Urinary bladder (tissue), 4 donors: ENCODE data around the gene C6orf141. TPM values are rescaled to one million over a fixed set of nuclear protein-coding genes. Genes with fewer than 3 reads are reported as not detected.

Experiments
- DNase-seq: peaks from one replicate; pipeline ENCODE4 v3.0.0-alpha.2; 2015; ENCODE audit errors: extremely low spot score
- H3K27ac ChIP-seq: one replicate; pipeline ENCODE4 v1.5.1; 2013; ENCODE audit warnings: low read depth, mild to moderate bottlenecking, moderate library complexity
- H3K36me3 ChIP-seq: one replicate; pipeline ENCODE4 v1.6.1; 2013; ENCODE audit warnings: mild to moderate bottlenecking, moderate library complexity; ENCODE audit not compliant: insufficient read depth
- H3K4me1 ChIP-seq: one replicate; pipeline ENCODE4 v1.6.1; 2013; ENCODE audit warnings: mild to moderate bottlenecking, moderate library complexity; ENCODE audit not compliant: insufficient read depth
- H3K4me3 ChIP-seq: one replicate; pipeline ENCODE4 v1.5.1; 2013; ENCODE audit warnings: low read depth, low read length
- WGBS: extraction: QIAGEN DNeasy Blood & Tissue Kit; methylation state at CpG from one replicate; pipeline ENCODE4 v1.1.7; 2013; 5-methylcytosine and 5-hydroxymethylcytosine counted together
- polyA plus RNA-seq: library from polyadenylated mRNA; stranded (reverse); fragments of 200-250 nt; gene quantifications from one replicate; pipeline ENCODE4 v1.2.3, GENCODE V29; 2013
- total RNA-seq: library from RNA; depleted of rRNA; stranded (reverse); fragments of >200 nt; gene quantifications from one replicate; pipeline ENCODE4 v1.2.3, GENCODE V29; 2014
- donor health status: healthy with polysubstance abuse.
- donor health status: healthy.

Gene C6orf141
- total and polyA plus RNA-seq, 2 donors = 2.3 to 3.1 TPM

DNA sequence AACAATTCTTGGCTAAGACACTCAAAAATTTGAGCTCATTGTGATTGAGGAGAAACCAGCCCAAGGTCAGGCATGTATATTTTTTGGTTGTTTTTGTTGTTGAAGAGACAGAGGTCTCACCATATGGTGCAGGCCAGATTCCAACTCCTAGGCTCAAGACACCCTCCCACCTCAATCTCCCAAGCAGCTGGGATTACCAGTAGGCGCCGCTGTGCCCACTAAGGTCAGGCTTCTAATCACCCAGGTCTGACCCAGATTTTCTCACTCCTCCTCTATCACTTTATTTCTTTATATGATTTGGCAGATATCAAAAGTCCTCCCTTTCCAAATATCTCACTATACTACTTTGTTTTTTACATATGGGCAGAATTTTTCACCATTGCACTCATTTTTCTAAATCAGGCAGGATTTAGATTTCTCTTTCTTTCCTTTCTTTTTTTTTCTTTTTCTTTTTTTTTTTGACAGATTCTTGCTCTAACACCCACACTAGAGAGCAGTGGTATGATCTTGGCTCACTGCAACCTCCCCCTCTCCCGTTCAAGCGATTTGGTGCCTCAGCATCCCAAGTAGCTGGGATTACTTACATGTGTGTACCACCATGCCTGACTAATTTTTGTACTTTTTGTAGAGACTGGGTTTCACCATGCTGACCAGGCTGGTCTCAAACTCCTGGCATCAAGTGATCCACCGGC lies 1.7 kb upstream of the C6orf141 start:
- 75% methylated on average over 5 of the region's 5 CpGs for WGBS
- no peak for DNase-seq
- Histone ChIP-seq H3K27ac (no peak overlapping the region), H3K4me1 (no peaks in the 10 kb centered on the region), H3K36me3 (no peaks in the 10 kb centered on the region), H3K4me3 (no peak overlapping the region)

DNA sequence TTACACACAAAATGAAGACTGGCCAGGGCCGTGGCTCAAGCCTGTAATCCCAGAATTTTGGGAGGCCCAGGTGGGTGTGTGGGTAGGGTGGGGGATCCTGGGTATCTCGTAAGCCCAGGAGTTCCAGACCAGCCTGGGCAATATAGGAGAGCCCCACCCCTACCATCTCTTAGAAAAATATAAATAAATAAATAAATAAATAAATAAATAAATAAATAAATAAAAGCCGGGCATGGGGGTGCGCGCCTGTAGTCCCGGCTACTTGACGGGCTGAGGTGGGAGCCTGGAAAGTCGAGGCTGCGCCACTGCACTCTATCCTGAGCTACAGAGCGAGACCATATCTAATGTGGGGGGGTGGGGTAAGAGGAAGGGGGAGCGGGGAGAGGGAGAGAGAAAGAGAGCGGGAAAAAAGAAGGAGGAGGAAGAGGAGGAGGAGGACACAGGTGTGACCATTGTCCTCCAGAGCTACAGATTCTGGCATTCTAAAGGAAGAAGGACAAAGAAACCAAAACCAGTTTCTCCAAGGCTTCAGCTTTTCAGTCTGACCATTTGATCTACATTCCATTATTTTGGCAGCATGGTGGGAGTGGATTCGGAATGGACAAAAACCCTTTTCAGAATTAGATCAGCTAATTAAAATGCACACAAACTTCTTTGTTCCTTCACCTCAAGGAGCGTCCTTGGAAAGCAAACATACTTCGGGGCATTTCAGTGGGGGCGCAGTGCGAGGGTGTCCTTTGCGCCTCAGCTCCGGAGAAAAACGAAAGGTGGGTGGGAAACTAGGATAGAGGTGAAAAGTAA lies 577 bp upstream of the C6orf141 start:
- DNase-seq = no peak
- WGBS = 24% methylated on average over 20 of the region's 20 CpGs
- no peak overlapping the region for H3K27ac ChIP-seq
- H3K36me3 ChIP-seq = no peaks in the 10 kb centered on the region
- peak overlapping the region; percentile 13 for H3K4me3 ChIP-seq
- no peaks in the 10 kb centered on the region for H3K4me1 ChIP-seq

DNA sequence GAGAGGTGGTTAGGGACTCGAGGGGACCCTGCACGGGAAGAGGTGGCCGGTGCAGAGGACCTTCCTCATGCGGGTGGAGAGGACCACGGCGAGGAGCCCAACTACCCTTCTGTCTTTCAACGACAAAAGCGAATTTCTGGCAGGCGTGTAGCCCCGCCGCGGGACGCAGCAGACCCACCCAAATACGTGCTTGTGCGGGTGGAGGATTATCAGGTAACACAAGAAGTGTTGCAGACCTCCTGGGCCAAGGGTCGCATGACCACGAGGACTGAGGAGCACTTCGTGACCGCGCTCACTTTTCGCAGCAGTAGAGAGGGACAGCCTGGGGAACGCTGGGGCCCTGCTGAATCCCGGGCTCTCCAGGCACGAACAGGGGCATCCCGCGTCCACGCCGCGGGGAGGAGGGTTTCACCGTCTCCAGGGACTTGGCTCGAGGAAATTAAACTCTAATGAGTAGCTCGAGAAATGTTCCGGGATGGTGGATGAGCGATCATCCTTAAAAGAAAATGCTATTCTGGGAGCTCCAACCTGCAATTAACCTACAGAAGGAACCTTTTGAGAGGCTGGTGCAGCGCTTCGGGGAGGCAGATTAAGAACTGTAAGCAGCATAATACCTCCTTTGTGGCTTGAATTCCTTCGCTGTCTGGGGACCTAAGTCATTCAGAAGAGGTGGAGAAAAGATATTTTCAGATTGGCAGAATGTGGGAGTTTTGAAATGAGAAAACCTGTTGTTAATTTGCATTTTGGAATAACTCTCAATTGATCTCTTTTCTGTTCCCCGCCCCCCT lies 804 bp downstream of the C6orf141 start:
- no peak for DNase-seq
- WGBS = under 1% methylated on average over 38 of the region's 38 CpGs
- Histone ChIP-seq H3K4me1 (no peaks in the 10 kb centered on the region), H3K27ac (no peak overlapping the region), H3K36me3 (no peaks in the 10 kb centered on the region), H3K4me3 (peak overlapping the region; percentile 13)

DNA sequence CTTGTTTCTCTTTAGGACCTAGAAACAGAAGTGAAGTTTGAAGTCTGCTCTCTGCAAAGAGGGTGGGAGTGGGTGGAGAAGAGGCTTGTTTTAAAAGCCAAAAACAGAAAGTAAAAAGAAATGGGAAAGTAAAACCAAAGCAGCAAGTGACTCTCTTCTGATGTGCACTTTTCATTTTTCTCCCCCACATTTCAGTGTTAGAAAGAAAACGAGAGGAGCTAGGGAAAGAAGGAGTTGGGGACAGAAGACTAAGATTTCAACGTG lies 1.3 kb downstream of the C6orf141 start:
- Histone ChIP-seq H3K4me3 (peak overlapping the region; percentile 13), H3K4me1 (no peaks in the 10 kb centered on the region), H3K36me3 (no peaks in the 10 kb centered on the region), H3K27ac (no peak overlapping the region)
- WGBS = 23% methylated on average over 2 of the region's 2 CpGs
- no peak for DNase-seq

DNA sequence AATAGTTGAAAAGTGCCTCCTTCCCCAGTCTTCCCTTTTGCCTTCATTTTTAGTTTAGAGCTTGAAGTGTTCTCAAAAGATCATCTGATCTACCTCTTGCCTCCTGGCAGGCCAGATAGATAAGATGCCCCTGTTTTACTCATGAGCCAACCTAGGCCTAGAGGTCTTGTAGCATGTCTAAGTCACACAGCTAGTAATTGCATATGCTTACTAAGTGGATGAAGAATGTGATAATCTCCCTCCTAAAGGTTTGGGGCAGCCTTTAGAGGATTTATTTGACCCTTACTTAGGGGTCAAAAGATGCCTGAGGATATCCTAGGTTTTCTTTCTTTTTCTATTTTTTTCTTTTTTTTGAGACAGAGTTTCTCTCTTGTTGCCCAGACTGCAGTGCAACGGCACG lies 2.1 kb downstream of the C6orf141 start:
- Histone ChIP-seq H3K36me3 (no peaks in the 10 kb centered on the region), H3K4me3 (no peak overlapping the region), H3K4me1 (no peaks in the 10 kb centered on the region), H3K27ac (no peak overlapping the region)
- 73% methylated on average over 2 of the region's 2 CpGs for WGBS
- DNase-seq = no peak

DNA sequence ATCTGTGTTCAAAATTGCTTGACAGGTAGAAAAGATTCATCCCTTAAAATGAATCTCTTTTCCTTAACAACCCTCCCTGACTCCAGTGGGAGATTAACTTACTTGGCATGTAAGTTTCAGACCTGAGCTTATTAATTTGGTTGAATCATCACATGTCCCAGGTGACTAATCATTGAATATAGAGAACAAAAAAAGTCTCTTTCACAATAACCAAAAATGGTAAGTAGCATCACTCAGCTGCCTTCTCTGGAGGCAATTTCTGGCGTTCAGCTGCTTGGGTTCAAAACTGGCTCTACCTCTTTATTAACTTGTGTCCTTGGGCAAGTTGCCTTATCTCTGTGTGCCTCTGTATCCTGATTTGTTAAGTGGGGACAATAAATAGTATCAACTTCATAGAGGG lies 2.9 kb downstream of the C6orf141 start:
- no peak for DNase-seq
- Histone ChIP-seq H3K27ac (no peak overlapping the region), H3K4me3 (no peak overlapping the region), H3K4me1 (no peaks in the 10 kb centered on the region), H3K36me3 (no peaks in the 10 kb centered on the region)
- 78% methylated on average over 1 of the region's 1 CpG for WGBS

DNA sequence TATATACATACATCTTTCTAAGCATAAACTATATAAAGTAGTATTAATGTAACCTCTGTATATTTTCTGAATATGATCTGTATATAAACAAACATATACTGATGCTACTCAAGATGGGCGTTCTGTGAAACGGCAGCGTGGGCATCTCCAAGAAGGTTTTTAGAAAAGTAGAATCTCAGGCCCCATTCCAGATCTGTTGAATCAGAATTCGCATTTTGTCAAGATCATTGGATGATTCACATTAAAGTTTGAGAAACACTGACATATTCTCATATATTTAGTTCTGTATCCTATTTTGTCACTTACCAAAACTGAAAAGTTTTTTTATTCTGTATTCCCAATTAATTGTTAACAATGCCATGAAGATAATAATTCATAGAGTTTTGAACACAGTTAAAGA lies 5.5 kb downstream of the C6orf141 start:
- DNase-seq = no peak
- Histone ChIP-seq H3K36me3 (no peaks in the 10 kb centered on the region), H3K4me1 (no peaks in the 10 kb centered on the region), H3K27ac (no peak overlapping the region), H3K4me3 (no peak overlapping the region)
- WGBS = 69% methylated on average over 4 of the region's 4 CpGs

DNA sequence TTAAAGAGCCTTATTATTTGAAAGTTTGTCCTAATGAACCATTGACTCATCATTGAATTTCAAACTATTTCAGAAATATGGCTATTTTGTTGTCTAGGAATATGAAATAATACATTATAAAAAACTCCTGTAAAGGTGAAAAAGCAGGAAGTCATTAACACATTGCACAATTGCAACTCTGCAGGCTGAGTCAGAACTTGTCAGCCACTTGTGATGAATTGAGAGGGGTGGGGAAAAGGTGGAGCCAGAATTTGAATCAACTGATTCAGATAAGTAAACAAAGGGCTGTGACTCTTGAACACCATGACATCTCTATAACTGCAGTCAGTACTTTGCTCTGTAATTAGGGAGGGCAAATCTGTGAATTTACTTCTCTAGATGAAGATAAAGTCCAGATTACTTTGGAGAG lies 6.0 kb downstream of the C6orf141 start:
- H3K36me3 ChIP-seq = no peaks in the 10 kb centered on the region

DNA sequence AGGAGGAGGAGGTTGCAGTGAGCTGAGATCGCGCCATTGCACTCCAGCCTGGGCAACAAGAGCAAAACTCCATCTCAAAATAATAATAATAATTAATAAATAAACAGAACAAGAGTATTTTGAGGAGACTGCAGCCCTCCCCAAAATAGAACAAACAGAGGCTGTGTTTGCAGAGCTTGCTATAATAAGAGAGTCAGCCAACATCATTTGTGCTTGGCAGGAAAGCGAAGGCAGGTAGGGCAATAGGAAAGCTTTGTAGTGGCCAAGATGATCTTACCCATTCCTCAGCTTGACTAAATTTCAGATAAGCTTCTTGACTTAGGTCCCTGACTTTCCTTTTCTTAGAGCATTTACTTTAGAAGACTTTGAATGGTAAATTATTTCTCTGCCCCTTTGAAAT lies 6.7 kb downstream of the C6orf141 start:
- Histone ChIP-seq H3K4me1 (no peaks in the 10 kb centered on the region), H3K36me3 (no peaks in the 10 kb centered on the region), H3K4me3 (no peak overlapping the region), H3K27ac (no peak overlapping the region)
- 89% methylated on average over 3 of the region's 3 CpGs for WGBS
- DNase-seq = no peak

More for the DNA sequence above, 6.0 kb downstream of the C6orf141 start:
- Histone ChIP-seq H3K4me1 (no peaks in the 10 kb centered on the region), H3K27ac (no peak overlapping the region), H3K4me3 (no peak overlapping the region)
- no peak for DNase-seq

DNA sequence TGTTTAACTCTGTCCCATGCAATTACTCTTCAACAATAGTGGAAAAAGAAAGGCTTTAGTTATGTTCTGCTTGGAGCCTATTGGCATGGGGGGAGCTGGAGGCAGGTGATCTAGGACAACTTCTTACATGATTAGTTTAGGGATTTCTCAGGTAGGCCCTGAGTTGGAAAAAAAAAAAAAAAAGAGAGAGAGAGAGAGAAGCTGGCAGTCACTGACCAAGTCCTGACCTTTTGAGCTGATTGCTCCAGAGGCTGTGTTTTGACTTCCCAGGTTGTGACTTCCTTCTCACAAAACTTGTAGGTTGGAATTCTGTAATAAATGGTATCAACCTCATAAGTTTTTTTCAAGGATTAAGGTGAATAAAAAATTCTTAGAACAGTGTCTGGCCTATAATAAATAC lies 7.8 kb downstream of the C6orf141 start:
- no peak for DNase-seq
- Histone ChIP-seq H3K27ac (no peak overlapping the region), H3K4me1 (no peaks in the 10 kb centered on the region), H3K4me3 (no peak overlapping the region), H3K36me3 (no peaks in the 10 kb centered on the region)

DNA sequence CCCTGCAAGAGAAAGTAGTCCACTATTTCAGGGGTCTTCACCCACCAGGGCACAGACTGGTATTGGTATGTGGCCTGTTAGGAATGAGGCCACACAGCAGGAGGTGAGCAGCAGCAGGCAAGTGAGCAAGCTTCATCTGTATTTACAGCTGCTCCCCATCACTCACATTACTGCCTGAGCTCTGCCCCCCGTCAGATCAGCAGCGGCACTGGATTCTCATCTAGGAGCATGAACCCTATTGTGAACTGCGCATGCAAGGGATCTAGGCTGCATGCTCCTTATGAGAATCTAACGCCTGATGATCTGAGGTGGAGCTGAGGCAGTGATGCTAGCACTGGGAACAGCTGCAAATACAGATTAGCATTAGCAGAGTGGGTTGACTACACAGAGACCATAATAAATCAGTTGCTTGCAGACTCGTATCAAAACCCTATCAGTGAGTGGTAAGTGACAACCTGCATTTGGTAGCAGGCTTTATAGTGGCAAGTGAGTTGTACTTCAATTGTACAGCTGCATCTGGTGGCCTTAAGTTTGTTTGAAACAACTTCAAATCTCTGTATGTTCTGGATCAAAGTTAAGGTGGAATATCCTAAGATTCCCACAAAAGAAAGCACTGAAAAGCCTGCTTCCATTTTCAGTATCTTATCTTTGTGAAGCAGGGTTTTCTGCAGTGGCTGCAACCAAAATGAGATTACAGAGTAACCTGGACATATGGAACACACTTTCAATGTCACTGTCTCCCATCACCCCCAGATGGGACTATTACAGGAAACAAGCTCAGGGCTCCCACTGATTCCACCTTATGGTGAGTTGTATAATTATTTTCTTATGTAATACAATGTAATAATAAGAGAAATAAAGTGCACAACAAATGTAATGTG lies 12.8 kb downstream of the C6orf141 start:
- Histone ChIP-seq H3K27ac (no peak overlapping the region), H3K4me1 (no peaks in the 10 kb centered on the region), H3K4me3 (no peak overlapping the region), H3K36me3 (no peaks in the 10 kb centered on the region)
- 58% methylated on average over 5 of the region's 5 CpGs for WGBS
- DNase-seq = no peak

DNA sequence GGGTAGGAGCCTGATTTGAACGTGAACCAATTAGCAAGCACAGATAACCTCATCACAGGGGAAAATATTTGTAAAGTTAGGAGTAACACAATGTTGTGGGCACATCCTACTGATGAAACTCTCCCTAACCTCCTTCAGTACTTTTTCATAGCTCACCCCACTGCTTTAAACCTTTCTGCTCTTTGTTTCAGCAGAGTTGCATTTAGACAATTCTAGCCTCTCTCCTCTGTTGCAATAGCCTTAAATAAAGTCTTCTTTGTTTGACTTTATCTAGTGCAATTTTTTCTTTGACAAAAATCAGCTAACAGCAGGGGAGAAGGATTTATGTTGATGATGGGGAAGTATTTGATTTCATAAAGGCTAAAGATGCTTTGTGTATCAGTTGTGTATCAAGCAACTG lies 14.1 kb downstream of the C6orf141 start:
- Histone ChIP-seq H3K4me1 (no peaks in the 10 kb centered on the region), H3K4me3 (no peak overlapping the region), H3K27ac (no peak overlapping the region), H3K36me3 (no peaks in the 10 kb centered on the region)
- DNase-seq = no peak
- 73% methylated on average over 1 of the region's 1 CpG for WGBS

DNA sequence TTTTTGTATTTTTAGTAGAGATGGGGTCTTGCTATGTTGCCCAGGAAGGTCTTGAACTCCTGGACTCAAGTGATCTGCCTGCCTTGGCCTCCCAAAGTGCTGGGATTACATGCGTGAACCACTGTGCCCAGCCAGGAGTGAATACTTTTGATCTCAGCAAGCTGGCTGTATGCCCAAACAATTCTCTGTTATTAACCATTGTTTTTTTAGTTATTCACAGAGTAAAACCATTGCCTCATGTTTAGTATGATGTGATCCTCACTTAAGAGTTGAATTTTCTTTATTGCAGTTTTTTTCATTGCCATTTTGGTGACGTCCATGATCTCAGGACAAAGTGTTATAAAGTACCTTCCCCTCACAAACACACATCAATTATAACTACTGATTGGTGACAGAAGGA lies 14.8 kb downstream of the C6orf141 start:
- WGBS = 44% methylated on average over 2 of the region's 2 CpGs
- H3K36me3 ChIP-seq = no peaks in the 10 kb centered on the region

More for the DNA sequence above, 14.8 kb downstream of the C6orf141 start:
- DNase-seq = no peak
- Histone ChIP-seq H3K4me1 (no peaks in the 10 kb centered on the region), H3K27ac (no peak overlapping the region), H3K4me3 (no peak overlapping the region)
